SU-DHL-6 (cell line): Measurements from ENCODE around the gene EXOSC3.
"Not testable (repeated sequence)": the region's sequence is repeated elsewhere in the genome, so short reads cannot be mapped to it uniquely, and the experiment has no call there.

ENCODE experiments used
- H2AFZ ChIP-seq: fragments of 200-600 bp; sonication (generic); 2 replicates; pipeline ENCODE4 v1.6.1; 2014; ENCODE audit warnings: low read depth, mild to moderate bottlenecking, moderate library complexity, mixed read lengths, antibody characterized with exemption, low read length; ENCODE audit not compliant: severe bottlenecking
- H3F3A ChIP-seq: fragments of 200-600 bp; shearing (Covaris generic); 2 replicates; pipeline ENCODE4 v1.6.0; 2016; ENCODE audit warnings: antibody characterized with exemption, mild to moderate bottlenecking; ENCODE audit not compliant: insufficient read depth
- H3K27ac ChIP-seq: fragments of 200-600 bp; sonication (generic); 2 replicates; pipeline ENCODE4 v1.5.1; 2016; ENCODE audit warnings: low read depth, mild to moderate bottlenecking, low read length, moderate library complexity, mixed read lengths
- H3K27me3 ChIP-seq: fragments of 200-600 bp; sonication (generic), shearing (Covaris generic); 2 replicates; pipeline ENCODE4 v1.6.0; 2014; ENCODE audit warnings: mild to moderate bottlenecking, low read length
- H3K36me3 ChIP-seq: fragments of 200-600 bp; sonication (generic); 2 replicates; pipeline ENCODE4 v1.6.1; 2014; ENCODE audit warnings: mild to moderate bottlenecking, low read length, mixed read lengths
- H3K4me2 ChIP-seq: fragments of 300-600, 200-600 bp; shearing (Covaris generic), sonication (generic); 2 replicates; pipeline ENCODE4 v1.6.0; 2014; ENCODE audit warnings: low read length, low read depth, mild to moderate bottlenecking; ENCODE audit not compliant: poor library complexity, severe bottlenecking
- H3K4me3 ChIP-seq: fragments of 200-600 bp; sonication (generic); 2 replicates; pipeline ENCODE4 v1.5.1; 2014; ENCODE audit warnings: antibody characterized with exemption, low read length, mild to moderate bottlenecking, mixed read lengths; ENCODE audit not compliant: insufficient read depth, poor library complexity, severe bottlenecking
- H3K79me2 ChIP-seq: fragments of 200-600 bp; sonication (generic); 2 replicates; pipeline ENCODE4 v1.6.1; 2014; ENCODE audit warnings: mild to moderate bottlenecking, low read length, moderate library complexity; ENCODE audit not compliant: insufficient read depth
- H3K9ac ChIP-seq: fragments of 200-600 bp; sonication (generic); 2 replicates; pipeline ENCODE4 v1.7.0; 2014; ENCODE audit warnings: mild to moderate bottlenecking, low read length
- H3K9me2 ChIP-seq: fragments of 200-600 bp; sonication (generic); replicated peaks from 2 replicates; pipeline ENCODE4 v1.6.1; 2014; ENCODE audit warnings: low read length; ENCODE audit not compliant: insufficient read depth
- H3K9me3 ChIP-seq: fragments of 200-600 bp; sonication (generic); 2 replicates; pipeline ENCODE4 v1.6.1; 2014; ENCODE audit warnings: low read length, mixed read lengths; ENCODE audit not compliant: insufficient read depth
- H4K20me1 ChIP-seq: fragments of 200-600 bp; sonication (generic); 2 replicates; pipeline ENCODE4 v1.6.1; 2014; ENCODE audit warnings: low read depth, mild to moderate bottlenecking, antibody characterized with exemption, low read length, moderate library complexity, mixed read lengths
- EZH2phosphoT487 ChIP-seq: fragments of 200-600 bp; sonication (generic), shearing (Covaris generic); conservative IDR thresholded peaks from 2 replicates; pipeline ENCODE4 v1.6.1; 2018; ENCODE audit warnings: mild to moderate bottlenecking, antibody characterized with exemption, low read length, moderate library complexity, mixed read lengths
- TF ChIP-seq, protein P1 (sequence below): fragments of 200-600 bp; sonication (generic); IDR thresholded peaks from one replicate; pipeline ENCODE4 v1.5.1; 2017; ENCODE audit warnings: antibody characterized with exemption, mild to moderate bottlenecking, low read length, moderate library complexity; ENCODE audit not compliant: insufficient read depth, poor library complexity, severe bottlenecking

The EXOSC3 gene

GRCh38 chr9:37784616-37785483, at the start of gene EXOSC3:
EXOSC3 (minus strand) TSS chr9:37785064; CDS start chr9:37785044, 20 bp downstream.
- Histone ChIP-seq H3K36me3 (peaks cover 31% of the 10 kb centered on the region), H3K4me2 (peak within 1 kb of the TSS; percentile 72), H3K9me2 (no peaks in the 10 kb centered on the region), H3K79me2 (peaks cover 36% of the 10 kb centered on the region), H3K4me3 (peak within 1 kb of the TSS; percentile 76), H4K20me1 (peaks cover 7% of the 10 kb centered on the region; the same call in 1 of the 2 replicates), H3F3A (0 out of 2 replicates have a peak, but pooled peaks cover 4% of the 10 kb centered on the region), H3K9ac (peak within 1 kb of the TSS; percentile 78), H3K27ac (peak within 1 kb of the TSS; percentile 55), H3K9me3 (no peaks in the 10 kb centered on the region), H2AFZ (peak within 1 kb of the TSS; percentile 83), H3K27me3 (no peaks in the 10 kb centered on the region)
- no peak for TF ChIP-seq EZH2phosphoT487
- TF ChIP-seq, protein P1, sequence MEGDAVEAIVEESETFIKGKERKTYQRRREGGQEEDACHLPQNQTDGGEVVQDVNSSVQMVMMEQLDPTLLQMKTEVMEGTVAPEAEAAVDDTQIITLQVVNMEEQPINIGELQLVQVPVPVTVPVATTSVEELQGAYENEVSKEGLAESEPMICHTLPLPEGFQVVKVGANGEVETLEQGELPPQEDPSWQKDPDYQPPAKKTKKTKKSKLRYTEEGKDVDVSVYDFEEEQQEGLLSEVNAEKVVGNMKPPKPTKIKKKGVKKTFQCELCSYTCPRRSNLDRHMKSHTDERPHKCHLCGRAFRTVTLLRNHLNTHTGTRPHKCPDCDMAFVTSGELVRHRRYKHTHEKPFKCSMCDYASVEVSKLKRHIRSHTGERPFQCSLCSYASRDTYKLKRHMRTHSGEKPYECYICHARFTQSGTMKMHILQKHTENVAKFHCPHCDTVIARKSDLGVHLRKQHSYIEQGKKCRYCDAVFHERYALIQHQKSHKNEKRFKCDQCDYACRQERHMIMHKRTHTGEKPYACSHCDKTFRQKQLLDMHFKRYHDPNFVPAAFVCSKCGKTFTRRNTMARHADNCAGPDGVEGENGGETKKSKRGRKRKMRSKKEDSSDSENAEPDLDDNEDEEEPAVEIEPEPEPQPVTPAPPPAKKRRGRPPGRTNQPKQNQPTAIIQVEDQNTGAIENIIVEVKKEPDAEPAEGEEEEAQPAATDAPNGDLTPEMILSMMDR = no peak

GRCh38 chr9:37827483-37828165, 42.8 kb upstream of the EXOSC3 start:
- no peaks in the 10 kb centered on the region for H3K9me3 ChIP-seq
- TF ChIP-seq, protein P1 = no peak
- TF ChIP-seq EZH2phosphoT487 = no peak
- no peaks in the 10 kb centered on the region for H4K20me1 ChIP-seq
- no peak overlapping the region for H3K4me3 ChIP-seq
- no peak overlapping the region for H3K9ac ChIP-seq
- no peak overlapping the region for H3K27ac ChIP-seq
- no peaks in the 10 kb centered on the region for H3K79me2 ChIP-seq
- H2AFZ ChIP-seq = no peak overlapping the region
- no peak overlapping the region for H3K4me2 ChIP-seq
- H3F3A ChIP-seq = peaks cover 4% of the 10 kb centered on the region; the same call in 1 of the 2 replicates
- H3K9me2 ChIP-seq = no peaks in the 10 kb centered on the region
- H3K27me3 ChIP-seq = no peaks in the 10 kb centered on the region
- H3K36me3 ChIP-seq = peaks cover 23% of the 10 kb centered on the region

DNA sequence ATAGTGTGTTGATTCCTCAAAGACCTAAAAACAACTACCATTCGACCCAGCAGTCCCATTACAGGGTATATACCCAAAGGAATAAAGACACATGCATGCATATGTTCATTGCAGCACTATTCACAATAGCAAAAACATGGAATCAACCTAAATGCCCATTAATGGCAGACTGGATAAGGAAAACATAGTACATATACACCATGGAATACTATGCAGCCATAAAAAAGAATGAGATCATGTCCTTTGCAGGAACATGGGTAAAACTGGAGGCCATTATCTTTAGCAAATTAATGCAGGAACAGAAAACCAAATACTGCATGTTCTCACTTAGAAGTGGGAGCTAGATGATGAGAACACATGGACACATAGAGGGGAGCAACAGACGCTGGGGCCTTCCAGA, 40.3 kb upstream of the EXOSC3 start:
- not testable (repeated sequence) for H3K79me2 ChIP-seq, H4K20me1 ChIP-seq
- peaks cover 32% of the 10 kb centered on the region for H3K36me3 ChIP-seq

More for the DNA sequence above, 40.3 kb upstream of the EXOSC3 start:
- H3K27ac ChIP-seq, H3K9me2 ChIP-seq, H3K9ac ChIP-seq, H3K27me3 ChIP-seq, H3K4me3 ChIP-seq, H2AFZ ChIP-seq, H3K9me3 ChIP-seq, H3K4me2 ChIP-seq, H3F3A ChIP-seq: not testable (repeated sequence)
